Osteoblast (primary cell): ENCODE measurements around the gene CUX1. TPM values are rescaled to one million over a fixed set of nuclear protein-coding genes. Genes with fewer than 3 reads are reported as not detected.
"Not testable (repeated sequence)": the region's sequence is repeated elsewhere in the genome, so short reads cannot be mapped to it uniquely, and the experiment has no call there.

Experiments used
- DNase-seq: peaks from one replicate; pipeline ENCODE4 v3.0.0; 2011; ENCODE audit warnings: low spot score, mixed read lengths; ENCODE audit not compliant: insufficient read length; ENCODE audit errors: missing footprints
- H2AFZ ChIP-seq: 2 replicates; pipeline ENCODE4 v1.6.0; 2011; ENCODE audit warnings: mild to moderate bottlenecking, low read length
- H3K27ac ChIP-seq: 2 replicates; pipeline ENCODE4 v1.5.1; 2011; ENCODE audit warnings: mild to moderate bottlenecking, low read depth, low read length, moderate library complexity
- H3K27me3 ChIP-seq: 2 replicates; pipeline ENCODE4 v1.6.0; 2012; ENCODE audit warnings: mild to moderate bottlenecking, control low read depth, inconsistent platforms, low read length, moderate library complexity; ENCODE audit not compliant: insufficient read depth
- H3K36me3 ChIP-seq: 2 replicates; pipeline ENCODE4 v1.5.1; 2011; ENCODE audit warnings: mild to moderate bottlenecking, low read length, control low read depth, moderate library complexity; ENCODE audit not compliant: insufficient read depth
- H3K4me1 ChIP-seq: 2 replicates; pipeline ENCODE4 v1.5.1; 2011; ENCODE audit warnings: mild to moderate bottlenecking, low read length, control low read depth, moderate library complexity; ENCODE audit not compliant: insufficient read depth
- H3K4me2 ChIP-seq: 2 replicates; pipeline ENCODE4 v1.6.0; 2011; ENCODE audit warnings: mild to moderate bottlenecking, low read length; ENCODE audit not compliant: insufficient read depth
- H3K4me3 ChIP-seq: fragments of 200-600 bp; sonication (generic); 3 replicates; pipeline ENCODE4 v1.5.1; 2012; ENCODE audit warnings: mild to moderate bottlenecking, low read length, inconsistent platforms; ENCODE audit not compliant: insufficient read depth
- H3K79me2 ChIP-seq: 2 replicates; pipeline ENCODE4 v1.6.0; 2012; ENCODE audit warnings: mild to moderate bottlenecking, low read length, control low read depth, inconsistent platforms; ENCODE audit not compliant: insufficient read depth
- H3K9me3 ChIP-seq: 2 replicates; pipeline ENCODE4 v1.5.1; 2011; ENCODE audit warnings: low read depth, low read length, control low read depth
- H4K20me1 ChIP-seq: 2 replicates; pipeline ENCODE4 v1.6.0; 2012; ENCODE audit warnings: mild to moderate bottlenecking, low read length, control low read depth; ENCODE audit not compliant: insufficient read depth
- total RNA-seq: library from RNA; depleted of rRNA; stranded (reverse); fragments of >200 nt; gene quantifications from 2 replicates; pipeline ENCODE4 v1.2.3, GENCODE V29; 2012
- TF ChIP-seq, protein P1 (sequence below): IDR thresholded peaks from 2 replicates; pipeline ENCODE4 v1.5.1; 2011; ENCODE audit warnings: mild to moderate bottlenecking, low read depth, low read length, moderate library complexity; ENCODE audit errors: extremely low read depth

The CUX1 gene
- total RNA-seq, 1 donor, result 41.6 TPM

DNA sequence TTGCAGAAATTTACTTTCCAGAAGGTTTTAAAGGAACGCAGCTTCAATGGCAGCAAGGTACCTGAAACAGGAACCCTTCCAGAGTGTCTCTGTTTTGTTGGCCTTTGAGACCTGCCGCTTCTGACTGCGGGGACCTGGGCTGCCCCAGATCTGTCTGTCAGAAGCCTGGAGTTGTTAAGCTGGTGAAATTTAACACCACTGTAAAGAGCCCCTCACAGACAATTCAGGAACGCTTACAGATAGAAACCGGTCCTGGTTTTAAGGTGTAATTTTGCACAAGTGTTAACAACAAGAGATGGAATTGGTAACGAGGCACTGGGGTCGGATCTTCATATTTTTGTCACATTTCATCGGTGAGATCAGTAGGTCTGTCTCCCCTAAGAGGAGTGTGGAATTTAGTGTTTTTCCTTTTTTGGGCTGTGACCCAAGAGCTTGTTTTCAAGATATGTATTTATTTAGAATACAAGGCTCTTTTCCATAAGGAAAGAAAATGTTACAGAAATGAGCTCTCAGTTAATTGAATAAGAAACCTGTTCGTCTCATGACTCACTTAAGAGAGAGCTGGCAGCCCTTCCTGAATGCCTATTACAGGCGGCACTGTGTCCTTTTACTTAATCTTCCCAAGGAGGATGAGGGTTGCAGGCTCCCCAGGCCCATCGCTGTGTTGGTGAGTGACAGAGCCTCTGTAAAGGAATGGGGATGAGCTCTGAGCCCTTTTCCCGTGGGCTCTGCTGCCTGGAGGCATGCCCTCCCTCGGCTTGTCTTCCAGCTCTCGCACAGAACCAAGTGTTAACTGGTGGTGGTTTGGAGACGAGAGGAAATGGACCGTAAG lies 168.7 kb downstream of the CUX1 start:
- H3K27me3 ChIP-seq, result no peaks in the 10 kb centered on the region
- peaks cover 43% of the 10 kb centered on the region for H4K20me1 ChIP-seq
- TF ChIP-seq, protein P1, sequence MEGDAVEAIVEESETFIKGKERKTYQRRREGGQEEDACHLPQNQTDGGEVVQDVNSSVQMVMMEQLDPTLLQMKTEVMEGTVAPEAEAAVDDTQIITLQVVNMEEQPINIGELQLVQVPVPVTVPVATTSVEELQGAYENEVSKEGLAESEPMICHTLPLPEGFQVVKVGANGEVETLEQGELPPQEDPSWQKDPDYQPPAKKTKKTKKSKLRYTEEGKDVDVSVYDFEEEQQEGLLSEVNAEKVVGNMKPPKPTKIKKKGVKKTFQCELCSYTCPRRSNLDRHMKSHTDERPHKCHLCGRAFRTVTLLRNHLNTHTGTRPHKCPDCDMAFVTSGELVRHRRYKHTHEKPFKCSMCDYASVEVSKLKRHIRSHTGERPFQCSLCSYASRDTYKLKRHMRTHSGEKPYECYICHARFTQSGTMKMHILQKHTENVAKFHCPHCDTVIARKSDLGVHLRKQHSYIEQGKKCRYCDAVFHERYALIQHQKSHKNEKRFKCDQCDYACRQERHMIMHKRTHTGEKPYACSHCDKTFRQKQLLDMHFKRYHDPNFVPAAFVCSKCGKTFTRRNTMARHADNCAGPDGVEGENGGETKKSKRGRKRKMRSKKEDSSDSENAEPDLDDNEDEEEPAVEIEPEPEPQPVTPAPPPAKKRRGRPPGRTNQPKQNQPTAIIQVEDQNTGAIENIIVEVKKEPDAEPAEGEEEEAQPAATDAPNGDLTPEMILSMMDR, result no peak
- no peaks in the 10 kb centered on the region for H3K79me2 ChIP-seq
- no peaks in the 10 kb centered on the region for H3K9me3 ChIP-seq
- no peak overlapping the region for H3K4me2 ChIP-seq
- H2AFZ ChIP-seq, result no peak overlapping the region
- H3K36me3 ChIP-seq, result no peaks in the 10 kb centered on the region
- no peak overlapping the region for H3K4me3 ChIP-seq
- DNase-seq, result peak; percentile 21
- no peak overlapping the region for H3K27ac ChIP-seq
- H3K4me1 ChIP-seq, result peaks cover 5% of the 10 kb centered on the region

DNA sequence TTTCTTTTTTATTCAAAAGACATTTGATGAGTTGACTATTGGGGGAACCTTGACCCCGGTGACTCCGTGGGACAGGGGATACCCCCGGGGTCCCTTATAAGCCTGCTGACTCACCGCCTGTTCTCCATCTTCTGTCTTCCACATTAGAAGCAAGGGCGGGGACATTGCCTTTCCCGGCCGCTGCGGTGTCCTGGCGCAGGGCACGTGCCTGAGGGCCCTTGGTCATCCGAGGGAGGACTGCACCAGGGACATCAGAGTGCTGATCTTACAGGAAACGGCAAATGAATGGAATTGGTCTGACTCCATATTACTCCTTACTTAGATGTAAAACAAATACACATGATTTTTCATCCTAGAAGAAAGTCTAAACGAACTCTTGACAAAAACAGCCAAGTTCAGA lies 170.1 kb downstream of the CUX1 start:
- DNase-seq, result no peak
- TF ChIP-seq, protein P1, result no peak
- H2AFZ ChIP-seq, result no peak overlapping the region
- H3K27ac ChIP-seq, result no peak overlapping the region
- no peak overlapping the region for H3K4me3 ChIP-seq
- no peaks in the 10 kb centered on the region for H3K79me2 ChIP-seq
- H4K20me1 ChIP-seq, result peaks cover 34% of the 10 kb centered on the region
- H3K9me3 ChIP-seq, result no peaks in the 10 kb centered on the region
- no peaks in the 10 kb centered on the region for H3K4me1 ChIP-seq
- H3K27me3 ChIP-seq, result no peaks in the 10 kb centered on the region
- H3K4me2 ChIP-seq, result no peak overlapping the region
- H3K36me3 ChIP-seq, result no peaks in the 10 kb centered on the region

DNA sequence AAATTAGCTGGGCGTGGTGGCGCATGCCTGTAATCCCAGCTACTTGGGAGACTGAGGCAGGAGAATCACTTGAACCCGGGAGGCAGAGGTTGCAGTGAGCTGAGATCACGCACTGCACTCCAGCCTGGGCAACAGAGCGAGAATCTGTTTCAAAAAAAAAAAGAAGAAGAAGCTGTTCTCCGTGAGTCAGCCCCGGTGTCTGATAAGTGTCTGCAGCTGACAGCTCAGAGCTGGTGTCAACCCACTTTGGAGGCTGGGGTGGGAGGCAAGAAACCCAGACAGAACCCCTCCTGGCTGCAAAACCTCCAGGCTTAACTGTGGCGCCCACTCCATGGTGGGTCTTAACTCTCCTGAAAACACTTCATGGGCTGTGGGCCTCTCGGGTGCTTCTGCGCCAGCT lies 170.6 kb downstream of the CUX1 start:
- H3K4me3 ChIP-seq, H3K79me2 ChIP-seq, H3K36me3 ChIP-seq, H3K4me1 ChIP-seq, H3K9me3 ChIP-seq, DNase-seq, H3K27me3 ChIP-seq, H3K27ac ChIP-seq, H3K4me2 ChIP-seq, H2AFZ ChIP-seq: not testable (repeated sequence)
- H4K20me1 ChIP-seq, result peaks cover 34% of the 10 kb centered on the region

DNA sequence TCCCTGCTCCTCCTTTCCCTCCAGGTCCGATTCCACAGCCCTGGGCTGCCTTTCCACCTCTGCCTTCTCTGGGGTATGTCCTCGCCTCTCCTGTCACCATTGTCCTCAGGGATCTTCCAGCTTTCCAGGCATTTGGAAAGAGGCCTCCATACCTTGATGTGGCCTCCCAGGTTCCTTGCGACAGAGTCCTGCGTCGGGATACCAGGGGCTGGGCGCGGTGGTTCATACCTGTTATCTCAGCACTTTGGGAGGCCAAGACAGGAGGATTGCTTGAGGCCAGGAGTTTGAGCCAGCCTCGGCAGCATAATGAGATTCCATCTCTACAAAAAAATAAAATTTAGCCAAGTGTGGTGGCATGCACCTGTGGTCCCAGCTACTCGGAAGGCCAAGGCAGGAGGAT lies 171.1 kb downstream of the CUX1 start:
- H3K27me3 ChIP-seq, result no peaks in the 10 kb centered on the region
- H3K9me3 ChIP-seq, result no peaks in the 10 kb centered on the region
- no peak overlapping the region for H3K4me3 ChIP-seq
- no peaks in the 10 kb centered on the region for H3K4me1 ChIP-seq
- H3K79me2 ChIP-seq, result no peaks in the 10 kb centered on the region
- no peak for DNase-seq
- no peak overlapping the region for H3K27ac ChIP-seq
- H2AFZ ChIP-seq, result no peak overlapping the region
- no peaks in the 10 kb centered on the region for H3K36me3 ChIP-seq
- H4K20me1 ChIP-seq, result peaks cover 30% of the 10 kb centered on the region
- no peak overlapping the region for H3K4me2 ChIP-seq
- TF ChIP-seq, protein P1, result no peak
